Mucosa of descending colon (tissue), 3 donors: ENCODE results near the gene KRTDAP. TPM values are rescaled to one million over a fixed set of nuclear protein-coding genes. Genes with fewer than 3 reads are reported as not detected.
A peak's percentile ranks its signal among the peaks of the same experiment; 100 is the strongest.

ENCODE experiments used
- ATAC-seq: fragments of 200-7000 bp; cut with Tn5 transposase; one replicate; pipeline ENCODE4 v1.9.1; 2020; ENCODE audit warnings: mild to moderate bottlenecking, moderate library complexity
- DNase-seq, 3 donors: peaks; one replicate each; pipeline ENCODE4 v3.0.0-alpha.2; 2020
- H3K36me3 ChIP-seq: fragments of 200-600 bp; one replicate; pipeline ENCODE4 v1.8.0; 2021; ENCODE audit warnings: low read depth, mild to moderate bottlenecking
- H3K4me1 ChIP-seq: fragments of 200-600 bp; one replicate; pipeline ENCODE4 v1.8.0; 2021; ENCODE audit warnings: low read depth, mild to moderate bottlenecking
- H3K4me3 ChIP-seq: fragments of 200-600 bp; one replicate; pipeline ENCODE4 v1.8.0; 2021; ENCODE audit warnings: mild to moderate bottlenecking
- H3K9me3 ChIP-seq: fragments of 200-600 bp; one replicate; pipeline ENCODE4 v1.8.0; 2021; ENCODE audit warnings: mild to moderate bottlenecking
- CTCF ChIP-seq: fragments of 200-600 bp; IDR thresholded peaks from one replicate; pipeline ENCODE4 v1.8.0; 2022; ENCODE audit warnings: antibody characterized with exemption, mild to moderate bottlenecking
- intact Hi-C, 2 donors: fragments of 100-400 bp; cut with DNase I in 1 of 2; cut with micrococcal nuclease in 1 of 2; formaldehyde crosslinking; loops; one replicate each; pipeline versions ENCODE4 v1.11.0 to v1.11.1; 2022; cut with DNase I, micrococcal nuclease
- total RNA-seq, 3 donors: library from RNA; stranded (reverse); fragmentation: NEBNext Ultra II Directional in 2 of 3; extraction: Animal tissue kit (Norgen Biotek cat#: 25700) in 2 of 3; gene quantifications; one replicate each; pipeline versions ENCODE4 v1.2.1 to v1.2.4, GENCODE V29; 2021 to 2023
- donor health status: DM: no; HTN: no; CAD: no; lungs with moderate emphysema.
- donor health status: DM: no; HTN: no; CAD: no.
- donor health status: DM: no; HTN: yes; CAD: no.

Gene KRTDAP
- total RNA-seq, 3 donors from 2014 or later = not detected

- H3K36me3 ChIP-seq = no peaks in the 10 kb centered on the region
- TF ChIP-seq CTCF = no peak
- H3K9me3 ChIP-seq = no peaks in the 10 kb centered on the region
- intact Hi-C loops = loop anchor here in 1 of 2 donors (10.0 kb wide), 1 partner anchor 143 kb away; the partner anchor contains the start of gene FFAR3
- peaks cover 6% of the 10 kb centered on the region for H3K4me1 ChIP-seq
- DNase-seq = no peak
- no peak for ATAC-seq
- no peak overlapping the region for H3K4me3 ChIP-seq
Measured at GRCh38 chr19:35498220-35498619, 8.0 kb upstream of the KRTDAP start.

GRCh38 chr19:35497406-35497805 lies 7.1 kb upstream of the KRTDAP start:
- Histone ChIP-seq H3K9me3 (no peaks in the 10 kb centered on the region), H3K4me3 (no peak overlapping the region), H3K36me3 (no peaks in the 10 kb centered on the region), H3K4me1 (peaks cover 6% of the 10 kb centered on the region)
- no peak for TF ChIP-seq CTCF
- no peak for ATAC-seq
- intact Hi-C loops = loop anchor here in 1 of 2 donors (10.0 kb wide), 1 partner anchor 143 kb away; the partner anchor contains the start of gene FFAR3
- no peak for DNase-seq

- peak; percentile 98 for ATAC-seq
Measured at GRCh38 chr19:35495107-35496064, 5.1 kb upstream of the KRTDAP start.

GRCh38 chr19:35493971-35494370 lies 3.7 kb upstream of the KRTDAP start:
- DNase-seq = no peak
- Histone ChIP-seq H3K36me3 (no peaks in the 10 kb centered on the region), H3K4me1 (peaks cover 6% of the 10 kb centered on the region), H3K9me3 (no peaks in the 10 kb centered on the region), H3K4me3 (no peak overlapping the region)
- intact Hi-C loops = loop anchor here in 1 of 2 donors (10.0 kb wide), 1 partner anchor 139 kb away; the partner anchor contains the start of gene FFAR3
- no peak for ATAC-seq
- no peak for TF ChIP-seq CTCF

More at GRCh38 chr19:35495107-35496064, 5.1 kb upstream of the KRTDAP start:
- H3K4me3 ChIP-seq = no peak overlapping the region
- no peaks in the 10 kb centered on the region for H3K9me3 ChIP-seq
- TF ChIP-seq CTCF = peak; percentile 99
- peaks cover 6% of the 10 kb centered on the region for H3K4me1 ChIP-seq
- DNase-seq = peak; percentile 57 to 70 (median 69)
- intact Hi-C loops = loop anchor here in 1 of 2 donors (10.0 kb wide), 1 partner anchor 141 kb away; the partner anchor contains the start of gene FFAR3
- no peaks in the 10 kb centered on the region for H3K36me3 ChIP-seq

- H3K9me3 ChIP-seq = no peaks in the 10 kb centered on the region
- no peak for TF ChIP-seq CTCF
- ATAC-seq (no peak), DNase-seq (no peak)
- intact Hi-C loops = loop anchor here in 1 of 2 donors (10.0 kb wide), 1 partner anchor 137 kb away; the partner anchor contains the start of gene FFAR3
- peaks cover 6% of the 10 kb centered on the region for H3K4me1 ChIP-seq
- no peaks in the 10 kb centered on the region for H3K36me3 ChIP-seq
- H3K4me3 ChIP-seq = no peak overlapping the region
Measured at GRCh38 chr19:35491836-35492360, 1.6 kb upstream of the KRTDAP start.
